IMR-90 (cell line): ENCODE data around the gene EPS8. TPM values are rescaled to one million over a fixed set of nuclear protein-coding genes. Genes with fewer than 3 reads are reported as not detected.

Experiments used
- ATAC-seq: fragments of 200-7000 bp; cut with Tn5 transposase; 2 replicates; pipeline ENCODE4 v1.9.1; 2020; ENCODE audit warnings: low read depth, mild to moderate bottlenecking, moderate library complexity
- BruUV-seq: library from RNA; stranded (reverse); fragments of 400-500 nt; replicated peaks from 2 replicates; lab custom pipeline; 2021; lab: Mats Ljungman, UMichigan
- CTCF ChIA-PET: fragments of 300-600 bp; formaldehyde crosslinking; extraction: SDS; loops from one replicate; lab custom pipeline; 2021; ENCODE audit warnings: antibody characterized with exemption; lab: Yijun Ruan, JAX
- POLR2A ChIA-PET: fragments of 300-600 bp; sonication (Branson Sonifier 250); formaldehyde crosslinking; loops from one replicate; lab custom pipeline; 2022; ENCODE audit warnings: antibody characterized with exemption; ENCODE audit not compliant: unreplicated experiment; lab: Charles Lee
- DNase-seq: peaks from one replicate; pipeline ENCODE4 v3.0.0; 2013
- H2AFZ ChIP-seq: replicated peaks from 2 replicates; pipeline ENCODE3; 2013; ENCODE audit warnings: low read length, mild to moderate bottlenecking; ENCODE audit not compliant: poor library complexity
- H2AK5ac ChIP-seq: 2 replicates; pipeline ENCODE4 v1.6.1; 2013; ENCODE audit warnings: low read depth, low read length, inconsistent platforms
- H2AK9ac ChIP-seq: replicated peaks from 2 replicates; pipeline ENCODE3; 2013; ENCODE audit warnings: mild to moderate bottlenecking, low read depth, low read length, moderate library complexity; ENCODE audit not compliant: poor library complexity
- H2BK120ac ChIP-seq: 2 replicates; pipeline ENCODE4 v1.6.1; 2013; ENCODE audit warnings: low read depth, low read length, inconsistent platforms
- H2BK15ac ChIP-seq: 3 replicates; pipeline ENCODE4 v1.6.1; 2013; ENCODE audit warnings: low read depth, low read length, inconsistent platforms
- H2BK20ac ChIP-seq: 2 replicates; pipeline ENCODE4 v1.6.1; 2013; ENCODE audit warnings: low read depth, mild to moderate bottlenecking, inconsistent platforms, low read length, moderate library complexity
- H2BK5ac ChIP-seq: 2 replicates; pipeline ENCODE4 v1.6.1; 2013; ENCODE audit warnings: mild to moderate bottlenecking, low read depth, low read length, inconsistent platforms; ENCODE audit not compliant: poor library complexity, severe bottlenecking
- H3K14ac ChIP-seq: replicated peaks from 2 replicates; pipeline ENCODE4 v1.6.1; 2013; ENCODE audit warnings: low read depth, low read length, inconsistent platforms
- H3K18ac ChIP-seq: 2 replicates; pipeline ENCODE4 v1.6.1; 2013; ENCODE audit warnings: low read depth, low read length, control low read depth
- H3K23ac ChIP-seq: 2 replicates; pipeline ENCODE4 v1.6.1; 2013; ENCODE audit warnings: low read depth, low read length, inconsistent platforms
- H3K27ac ChIP-seq: 2 replicates; pipeline ENCODE4 v1.5.1; 2013; ENCODE audit warnings: mild to moderate bottlenecking, control low read depth, low read length; ENCODE audit not compliant: insufficient read depth
- H3K27me3 ChIP-seq: 2 replicates; pipeline ENCODE4 v1.6.1; 2013; ENCODE audit warnings: low read length; ENCODE audit not compliant: control insufficient read depth, insufficient read depth
- H3K36me3 ChIP-seq: 2 replicates; pipeline ENCODE4 v1.6.1; 2013; ENCODE audit warnings: low read length, mixed read lengths; ENCODE audit not compliant: control insufficient read depth, insufficient read depth
- H3K4ac ChIP-seq: 2 replicates; pipeline ENCODE4 v1.6.1; 2013; ENCODE audit warnings: low read depth, low read length, inconsistent platforms
- H3K4me1 ChIP-seq: 2 replicates; pipeline ENCODE4 v1.6.1; 2013; ENCODE audit warnings: low read length, mixed read lengths; ENCODE audit not compliant: control insufficient read depth, insufficient read depth
- H3K4me2 ChIP-seq: 2 replicates; pipeline ENCODE4 v1.6.1; 2013; ENCODE audit warnings: low read depth, mild to moderate bottlenecking, control low read depth, low read length, moderate library complexity
- H3K4me3 ChIP-seq: 2 replicates; pipeline ENCODE4 v1.5.1; 2013; ENCODE audit warnings: low read depth, mild to moderate bottlenecking, control low read depth, low read length, moderate library complexity; ENCODE audit not compliant: insufficient read depth
- H3K56ac ChIP-seq: 2 replicates; pipeline ENCODE4 v1.6.1; 2013; ENCODE audit warnings: low read length, inconsistent platforms; ENCODE audit not compliant: insufficient read depth; ENCODE audit errors: extremely low read depth
- H3K79me1 ChIP-seq, 2 experiments: 2 replicates each; pipeline ENCODE4 v1.6.1; 2013; ENCODE audit warnings: low read length in 2 of 2, inconsistent platforms in 1 of 2, low read depth in 1 of 2
- H3K9ac ChIP-seq: 2 replicates; pipeline ENCODE4 v1.6.1; 2013; ENCODE audit warnings: low read depth, low read length, control low read depth
- H3K9me1 ChIP-seq: 2 replicates; pipeline ENCODE4 v1.6.1; 2013; ENCODE audit warnings: low read length, inconsistent platforms; ENCODE audit not compliant: insufficient read depth
- H3K9me3 ChIP-seq: 2 replicates; pipeline ENCODE4 v1.6.1; 2013; ENCODE audit warnings: low read length; ENCODE audit not compliant: control insufficient read depth, insufficient read depth
- H4K20me1 ChIP-seq: 2 replicates; pipeline ENCODE4 v1.6.1; 2013; ENCODE audit warnings: low read length, inconsistent platforms; ENCODE audit not compliant: insufficient read depth
- H4K5ac ChIP-seq: 2 replicates; pipeline ENCODE4 v1.6.1; 2013; ENCODE audit warnings: mild to moderate bottlenecking, low read depth, low read length, control low read depth
- H4K8ac ChIP-seq, 2 experiments: 2 replicates each; pipeline ENCODE4 v1.6.1; 2013; ENCODE audit warnings: low read depth in 2 of 2, low read length in 2 of 2, control low read depth in 1 of 2, inconsistent platforms in 1 of 2
- H4K91ac ChIP-seq: 2 replicates; pipeline ENCODE4 v1.6.1; 2013; ENCODE audit warnings: low read depth, low read length, inconsistent platforms; ENCODE audit not compliant: insufficient read depth
- BHLHE40 ChIP-seq: fragments of 150-350 bp; IDR thresholded peaks from 2 replicates; pipeline ENCODE4 v1.6.1; 2016; ENCODE audit warnings: mild to moderate bottlenecking, low read depth, low read length
- ELK1 ChIP-seq: fragments of 150-350 bp; IDR thresholded peaks from 2 replicates; pipeline ENCODE4 v1.6.1; 2016; ENCODE audit warnings: low read depth, mild to moderate bottlenecking, low read length, moderate library complexity, borderline replicate concordance
- MAFK ChIP-seq: IDR thresholded peaks from 2 replicates; pipeline ENCODE4 v1.6.1; 2012; ENCODE audit warnings: low read depth, low read length, improper control_type of control experiment
- NFE2L2 ChIP-seq: fragments of 150-350 bp; IDR thresholded peaks from 2 replicates; pipeline ENCODE4 v1.6.1; 2016; ENCODE audit warnings: low read depth, mild to moderate bottlenecking, low read length
- RAD21 ChIP-seq: IDR thresholded peaks from 2 replicates; pipeline ENCODE4 v1.6.1; 2012; ENCODE audit warnings: low read length, improper control_type of control experiment
- RFX5 ChIP-seq: IDR thresholded peaks from 2 replicates; pipeline ENCODE4 v1.8.0; 2012; ENCODE audit warnings: low read depth, mild to moderate bottlenecking, low read length, moderate library complexity
- USF2 ChIP-seq: fragments of 150-350 bp; IDR thresholded peaks from 2 replicates; pipeline ENCODE4 v1.6.1; 2017; ENCODE audit warnings: mild to moderate bottlenecking, antibody characterized with exemption, low read length, low read depth
- WGBS, 2 experiments: methylation state at CpG; one replicate each; pipeline versions ENCODE4 v1.1.5 to v1.1.7; 2013; ENCODE audit warnings: missing lambda C conversion rate in 2 of 2; ENCODE audit not compliant: insufficient read length in 1 of 2; ENCODE audit errors: extremely low coverage in 2 of 2; 5-methylcytosine and 5-hydroxymethylcytosine counted together
- dilution Hi-C: fragments of 300-500 bp; cut with HindIII; formaldehyde crosslinking; loops from one replicate; pipeline ENCODE4 v1.14.3; 2018; ENCODE audit warnings: low sequenced_read_pairs; ENCODE audit not compliant: unreplicated experiment
- in situ Hi-C: fragments of 300-500 bp; cut with MboI; formaldehyde crosslinking; loops from 3 replicates; pipeline ENCODE4 v1.14.3; 2019; ENCODE audit warnings: low sequenced_read_pairs, inconsistent platforms, mixed read lengths
- intact Hi-C: fragments of 100-400 bp; cut with micrococcal nuclease; formaldehyde crosslinking; loops from 2 replicates; pipeline ENCODE4 v1.10.0; 2022
- polyA plus RNA-seq, 3 experiments: library from polyadenylated mRNA; depleted of rRNA; stranded (reverse); fragments of >200 nt; gene quantifications; 2 replicates each; pipeline ENCODE4 v1.2.3, GENCODE V29; 2012; ENCODE audit warnings: low replicate concordance in 1 of 3
- total RNA-seq: library from RNA; depleted of rRNA; stranded (reverse); fragments of >200 nt; gene quantifications from 2 replicates; pipeline ENCODE4 v1.2.3, GENCODE V29; 2012
- TF ChIP-seq, protein P1 (sequence below): conservative IDR thresholded peaks from 2 replicates; pipeline ENCODE4 v1.5.1; 2012; ENCODE audit warnings: mild to moderate bottlenecking, low read depth, low read length, improper control_type of control experiment

EPS8 gene
- total and polyA plus RNA-seq, 2 of the 4 experiments (the other 2 are of a cell fraction): 45.1 to 104 TPM

- peak overlapping the region in 1 of 2 experiments; percentile 24; a peak in 1 of 4 replicates for H4K8ac ChIP-seq
- DNase-seq (peak; percentile 56), ATAC-seq (no peak)
- no TSS peak for BruUV-seq
- peaks cover 5% of the 10 kb centered on the region for H3K9me1 ChIP-seq
- no peak overlapping the region for H3K56ac ChIP-seq
- no peak overlapping the region for H3K9ac ChIP-seq
- 0 out of 2 replicates have a peak overlapping the region, but pooled peaks have one; percentile 27 for H3K18ac ChIP-seq
- no peak overlapping the region; the same call in 1 of the 2 replicates for H3K4me2 ChIP-seq
- CTCF ChIA-PET: no interaction called here
- no peak overlapping the region for H4K91ac ChIP-seq
- no peaks in the 10 kb centered on the region for H3K9me3 ChIP-seq
- peaks cover 3 to 24% of the 10 kb centered on the region in 2 experiments; a peak in 3 of 4 replicates for H3K79me1 ChIP-seq
- no peak overlapping the region for H2BK120ac ChIP-seq
- POLR2A ChIA-PET: no interaction called here
- peaks cover 11% of the 10 kb centered on the region for H3K4me1 ChIP-seq
- no CpG with 5 or more reads among the region's 5 CpGs for WGBS, 2 experiments
- H2AK9ac ChIP-seq: no peak overlapping the region
- intact Hi-C loops (no loop called here), in situ Hi-C loops (no loop called here), dilution Hi-C loops (no loop called here)
- H2BK5ac ChIP-seq: peak overlapping the region; percentile 50
- no peak overlapping the region for H2BK20ac ChIP-seq
- H3K14ac ChIP-seq: no peak overlapping the region
- no peak overlapping the region for H2AK5ac ChIP-seq
- no peak overlapping the region for H3K4me3 ChIP-seq
- 0 out of 3 replicates have a peak overlapping the region, but pooled peaks have one; percentile 78 for H2BK15ac ChIP-seq
- H4K5ac ChIP-seq: no peak overlapping the region
- TF ChIP-seq RFX5 (no peak), ELK1 (no peak), USF2 (no peak), MAFK (no peak), RAD21 (no peak), NFE2L2 (no peak), BHLHE40 (no peak)
- TF ChIP-seq, protein P1, sequence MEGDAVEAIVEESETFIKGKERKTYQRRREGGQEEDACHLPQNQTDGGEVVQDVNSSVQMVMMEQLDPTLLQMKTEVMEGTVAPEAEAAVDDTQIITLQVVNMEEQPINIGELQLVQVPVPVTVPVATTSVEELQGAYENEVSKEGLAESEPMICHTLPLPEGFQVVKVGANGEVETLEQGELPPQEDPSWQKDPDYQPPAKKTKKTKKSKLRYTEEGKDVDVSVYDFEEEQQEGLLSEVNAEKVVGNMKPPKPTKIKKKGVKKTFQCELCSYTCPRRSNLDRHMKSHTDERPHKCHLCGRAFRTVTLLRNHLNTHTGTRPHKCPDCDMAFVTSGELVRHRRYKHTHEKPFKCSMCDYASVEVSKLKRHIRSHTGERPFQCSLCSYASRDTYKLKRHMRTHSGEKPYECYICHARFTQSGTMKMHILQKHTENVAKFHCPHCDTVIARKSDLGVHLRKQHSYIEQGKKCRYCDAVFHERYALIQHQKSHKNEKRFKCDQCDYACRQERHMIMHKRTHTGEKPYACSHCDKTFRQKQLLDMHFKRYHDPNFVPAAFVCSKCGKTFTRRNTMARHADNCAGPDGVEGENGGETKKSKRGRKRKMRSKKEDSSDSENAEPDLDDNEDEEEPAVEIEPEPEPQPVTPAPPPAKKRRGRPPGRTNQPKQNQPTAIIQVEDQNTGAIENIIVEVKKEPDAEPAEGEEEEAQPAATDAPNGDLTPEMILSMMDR: no peak
- H3K27ac ChIP-seq: no peak overlapping the region
- no peak overlapping the region for H2AFZ ChIP-seq
- H3K36me3 ChIP-seq: peaks cover 13% of the 10 kb centered on the region
- no peaks in the 10 kb centered on the region for H3K27me3 ChIP-seq
- H3K4ac ChIP-seq: no peak overlapping the region; the same call in 1 of the 2 replicates
- H3K23ac ChIP-seq: no peak overlapping the region
- no peaks in the 10 kb centered on the region for H4K20me1 ChIP-seq
These were observed 124.7 kb downstream of the EPS8 start for GRCh38 chr12:15664491-15664890.
